SK-N-MC (cell line): ENCODE results near the gene MAP4K5.

ENCODE experiments used
- DNase-seq: peaks from one replicate; pipeline ENCODE4 v3.0.0-alpha.2; 2011; ENCODE audit warnings: low read depth, low spot score
- H3K27ac ChIP-seq: fragments of 200-600 bp; sonication (generic); 2 replicates; pipeline ENCODE4 v1.5.1; 2016; ENCODE audit warnings: mixed run types
- H3K36me3 ChIP-seq: fragments of 200-600 bp; sonication (generic); 2 replicates; pipeline ENCODE4 v1.6.1; 2017; ENCODE audit warnings: antibody characterized with exemption, low read length, mixed read lengths; ENCODE audit not compliant: insufficient read depth
- H3K4me3 ChIP-seq: fragments of 200-600 bp; sonication (generic); 2 replicates; pipeline ENCODE4 v1.5.1; 2016
- H3K9ac ChIP-seq: fragments of 200-600 bp; sonication (generic); 2 replicates; pipeline ENCODE4 v1.8.0; 2017; ENCODE audit warnings: mixed run types, mixed read lengths; ENCODE audit not compliant: insufficient read length
- H3K9me3 ChIP-seq: fragments of 200-600 bp; sonication (generic); 2 replicates; pipeline ENCODE4 v1.6.1; 2017; ENCODE audit warnings: low read depth, mild to moderate bottlenecking, antibody characterized with exemption, low read length, moderate library complexity, mixed read lengths
- EZH2 ChIP-seq: fragments of 200-600 bp; sonication (generic); IDR thresholded peaks from one replicate; pipeline ENCODE4 v1.6.1; 2017; ENCODE audit warnings: antibody characterized with exemption
- FOXP2 ChIP-seq: optimal IDR thresholded peaks from 2 replicates; pipeline ENCODE3; 2011; ENCODE audit warnings: mild to moderate bottlenecking, moderate library complexity; ENCODE audit not compliant: insufficient read depth; ENCODE audit errors: extremely low read length, control extremely low read depth
- POLR2AphosphoS5 ChIP-seq: IDR thresholded peaks from 2 replicates; pipeline ENCODE4 v1.6.1; 2012; ENCODE audit warnings: mild to moderate bottlenecking, low read depth, low read length, borderline replicate concordance

The MAP4K5 gene

DNA sequence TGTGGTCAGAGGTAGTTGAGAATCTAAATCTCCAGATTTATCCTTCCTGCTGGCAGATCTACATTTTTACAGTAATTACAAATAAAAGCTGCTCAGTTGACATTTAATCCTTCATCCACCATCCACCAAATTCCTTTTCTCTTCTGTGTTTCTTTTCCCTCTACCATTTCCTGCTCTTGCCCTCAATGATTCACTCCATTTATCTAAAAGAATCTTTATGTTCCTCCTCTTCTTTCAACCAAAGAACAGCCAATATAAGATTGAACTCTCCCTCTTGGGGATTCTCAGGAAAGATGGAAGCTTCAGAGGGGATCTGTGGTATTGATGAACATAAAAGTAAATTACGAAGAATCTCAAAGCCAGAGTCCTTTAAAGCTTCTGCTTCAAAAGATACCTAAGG, 4.4 kb downstream of the MAP4K5 start:
- no peak for DNase-seq
- no peak for TF ChIP-seq FOXP2
- TF ChIP-seq POLR2AphosphoS5 = no peak
- no peak for TF ChIP-seq EZH2
- Histone ChIP-seq H3K9ac (no peak overlapping the region), H3K27ac (no peak overlapping the region), H3K9me3 (no peaks in the 10 kb centered on the region), H3K36me3 (peaks cover 11% of the 10 kb centered on the region), H3K4me3 (no peak overlapping the region)

DNA sequence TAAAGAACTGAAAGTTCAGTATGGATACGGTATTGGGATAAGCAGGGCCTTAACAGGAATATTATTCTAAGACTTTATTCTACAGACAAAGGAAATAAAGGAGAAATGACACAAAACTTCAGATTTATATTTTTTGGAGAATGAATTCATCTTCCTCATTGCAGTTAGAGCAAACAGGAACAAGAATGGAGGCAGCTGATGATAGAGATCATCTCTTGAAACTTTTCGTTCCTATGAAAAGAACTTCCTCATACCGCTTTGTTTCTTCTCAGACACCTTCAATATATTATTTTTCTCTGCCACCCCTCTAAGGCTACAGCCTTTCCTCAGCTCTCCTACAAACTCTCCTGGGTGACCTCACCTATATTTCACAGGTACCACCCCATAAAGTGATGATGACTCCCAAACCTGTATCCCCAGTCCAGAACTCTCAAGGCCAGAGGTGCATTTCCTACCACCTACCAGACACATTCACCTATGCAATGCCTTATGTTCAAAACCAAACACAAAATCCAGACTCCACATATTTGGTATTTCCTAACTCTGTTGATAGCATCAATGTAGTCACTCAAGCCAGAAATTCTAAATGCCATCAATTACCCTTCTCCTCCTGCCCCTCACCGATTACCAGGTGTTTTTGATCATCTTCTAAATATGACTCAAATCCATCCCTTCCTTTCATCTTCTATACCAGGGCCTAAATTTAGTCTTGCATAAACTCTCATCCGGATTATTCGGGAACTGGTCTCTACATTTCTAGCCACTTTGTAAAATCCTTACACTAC, 7.4 kb downstream of the MAP4K5 start:
- no peak for DNase-seq
- H3K36me3 ChIP-seq = peaks cover 11% of the 10 kb centered on the region

GRCh38 chr14:50524060-50524459, 8.3 kb downstream of the MAP4K5 start:
- TF ChIP-seq EZH2 (no peak), FOXP2 (no peak), POLR2AphosphoS5 (no peak)
- H3K36me3 ChIP-seq = peaks cover 11% of the 10 kb centered on the region
- no peaks in the 10 kb centered on the region for H3K9me3 ChIP-seq
- DNase-seq = no peak
- no peak overlapping the region for H3K4me3 ChIP-seq
- H3K27ac ChIP-seq = no peak overlapping the region
- no peak overlapping the region for H3K9ac ChIP-seq

More for the DNA sequence above, 7.4 kb downstream of the MAP4K5 start:
- no peak overlapping the region for H3K4me3 ChIP-seq
- no peaks in the 10 kb centered on the region for H3K9me3 ChIP-seq
- TF ChIP-seq FOXP2 (no peak), EZH2 (no peak), POLR2AphosphoS5 (no peak)
- H3K9ac ChIP-seq = no peak overlapping the region
- H3K27ac ChIP-seq = no peak overlapping the region

DNA sequence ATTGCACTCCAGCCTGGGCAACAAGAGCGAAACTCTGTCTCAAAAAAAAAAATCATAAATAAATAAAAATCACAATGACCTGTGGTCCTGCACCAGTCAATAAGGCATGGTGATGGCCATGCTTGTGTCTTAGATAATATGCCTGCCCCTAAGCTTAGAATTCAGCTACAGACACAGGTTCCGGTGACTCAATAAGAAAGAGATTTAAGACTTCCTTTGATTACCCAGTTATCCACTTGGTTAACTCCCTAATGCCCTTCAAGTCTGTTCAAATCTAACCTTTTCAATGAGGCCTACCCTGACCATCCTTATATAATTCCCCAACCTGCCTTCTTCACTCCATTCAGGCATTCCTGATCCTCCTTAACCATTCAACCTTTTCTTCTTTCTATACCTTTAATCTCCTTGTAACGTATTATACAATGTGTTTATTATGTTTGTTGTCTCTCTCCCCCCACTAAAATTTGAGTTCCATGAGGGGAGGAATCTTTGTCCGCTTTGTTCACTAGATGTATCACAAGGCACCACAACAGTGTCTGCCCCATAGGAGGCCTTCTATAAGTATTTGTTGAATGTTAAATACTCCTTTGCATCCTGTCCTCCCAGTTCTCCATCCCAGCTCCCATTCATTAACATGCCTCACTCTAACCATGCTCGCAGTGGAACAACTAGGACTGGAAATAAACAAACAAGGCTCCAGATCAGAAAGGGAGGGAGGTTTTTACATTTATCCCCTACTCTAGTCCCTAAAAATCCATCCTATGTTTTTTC, 8.9 kb downstream of the MAP4K5 start:
- H3K9ac ChIP-seq = no peak overlapping the region
- H3K4me3 ChIP-seq = no peak overlapping the region
- no peak for TF ChIP-seq EZH2
- no peak overlapping the region for H3K27ac ChIP-seq
- no peaks in the 10 kb centered on the region for H3K9me3 ChIP-seq
- no peak for DNase-seq
- H3K36me3 ChIP-seq = peaks cover 6% of the 10 kb centered on the region; the same call in 1 of the 2 replicates

- no peak overlapping the region for H3K9ac ChIP-seq
Measured at GRCh38 chr14:50521912-50522341, 10.4 kb downstream of the MAP4K5 start.

GRCh38 chr14:50520947-50521815, 11.2 kb downstream of the MAP4K5 start:
- DNase-seq = no peak
- Histone ChIP-seq H3K27ac (no peak overlapping the region), H3K9me3 (no peaks in the 10 kb centered on the region), H3K36me3 (peaks cover 9% of the 10 kb centered on the region; the same call in 1 of the 2 replicates), H3K4me3 (no peak overlapping the region), H3K9ac (no peak overlapping the region)
- TF ChIP-seq FOXP2 = no peak
- TF ChIP-seq POLR2AphosphoS5 = no peak
- TF ChIP-seq EZH2 = no peak

More at GRCh38 chr14:50521912-50522341, 10.4 kb downstream of the MAP4K5 start:
- Histone ChIP-seq H3K27ac (no peak overlapping the region), H3K9me3 (no peaks in the 10 kb centered on the region), H3K4me3 (no peak overlapping the region), H3K36me3 (peaks cover 6% of the 10 kb centered on the region; the same call in 1 of the 2 replicates)
- no peak for TF ChIP-seq FOXP2
- TF ChIP-seq EZH2 = no peak
- TF ChIP-seq POLR2AphosphoS5 = no peak
- no peak for DNase-seq

DNA sequence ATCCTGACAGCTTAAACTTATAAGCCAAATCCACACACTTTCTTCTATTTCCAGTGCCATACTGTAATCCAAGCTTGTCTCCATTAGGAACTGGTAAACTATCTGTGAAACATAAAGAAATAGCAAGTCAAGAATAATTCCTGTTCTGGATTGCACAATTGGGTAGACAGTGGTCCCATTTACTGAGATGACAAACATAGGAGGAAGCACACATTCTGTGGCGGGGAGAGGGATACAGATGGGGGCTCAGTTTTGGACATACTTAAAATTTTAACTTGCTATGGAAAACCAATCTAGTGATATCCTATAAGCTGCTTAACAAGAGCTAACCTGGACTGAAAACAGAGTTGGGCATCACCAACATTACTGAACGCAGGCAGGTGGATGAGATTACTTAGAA, 16.3 kb downstream of the MAP4K5 start:
- Histone ChIP-seq H3K9ac (no peak overlapping the region), H3K36me3 (peaks cover 13% of the 10 kb centered on the region), H3K4me3 (no peak overlapping the region), H3K27ac (no peak overlapping the region), H3K9me3 (peaks cover 7% of the 10 kb centered on the region; the same call in 1 of the 2 replicates)
- DNase-seq = no peak
- TF ChIP-seq POLR2AphosphoS5 (no peak), EZH2 (no peak), FOXP2 (no peak)

- no peak for DNase-seq
- no peak overlapping the region for H3K27ac ChIP-seq
- TF ChIP-seq EZH2 (no peak), FOXP2 (no peak), POLR2AphosphoS5 (no peak)
- H3K9me3 ChIP-seq = peaks cover 7% of the 10 kb centered on the region; the same call in 1 of the 2 replicates
- peaks cover 13% of the 10 kb centered on the region for H3K36me3 ChIP-seq
- H3K4me3 ChIP-seq = no peak overlapping the region
- no peak overlapping the region for H3K9ac ChIP-seq
Measured at GRCh38 chr14:50512463-50512862, 19.9 kb downstream of the MAP4K5 start.
